Activated CD8-positive, alpha-beta memory T cell treated with anti-CD3 and anti-CD28 coated beads, Interleukin-2, amount 50 U/mL, for 24 hours (primary cell): ENCODE data around the gene FBXO41.
A peak's percentile ranks its signal among the peaks of the same experiment; 100 is the strongest.

Experiments
- DNase-seq: peaks from one replicate; pipeline ENCODE4 v3.0.0-alpha.2; 2020; ENCODE audit errors: extremely low read depth

The FBXO41 gene, protein sequence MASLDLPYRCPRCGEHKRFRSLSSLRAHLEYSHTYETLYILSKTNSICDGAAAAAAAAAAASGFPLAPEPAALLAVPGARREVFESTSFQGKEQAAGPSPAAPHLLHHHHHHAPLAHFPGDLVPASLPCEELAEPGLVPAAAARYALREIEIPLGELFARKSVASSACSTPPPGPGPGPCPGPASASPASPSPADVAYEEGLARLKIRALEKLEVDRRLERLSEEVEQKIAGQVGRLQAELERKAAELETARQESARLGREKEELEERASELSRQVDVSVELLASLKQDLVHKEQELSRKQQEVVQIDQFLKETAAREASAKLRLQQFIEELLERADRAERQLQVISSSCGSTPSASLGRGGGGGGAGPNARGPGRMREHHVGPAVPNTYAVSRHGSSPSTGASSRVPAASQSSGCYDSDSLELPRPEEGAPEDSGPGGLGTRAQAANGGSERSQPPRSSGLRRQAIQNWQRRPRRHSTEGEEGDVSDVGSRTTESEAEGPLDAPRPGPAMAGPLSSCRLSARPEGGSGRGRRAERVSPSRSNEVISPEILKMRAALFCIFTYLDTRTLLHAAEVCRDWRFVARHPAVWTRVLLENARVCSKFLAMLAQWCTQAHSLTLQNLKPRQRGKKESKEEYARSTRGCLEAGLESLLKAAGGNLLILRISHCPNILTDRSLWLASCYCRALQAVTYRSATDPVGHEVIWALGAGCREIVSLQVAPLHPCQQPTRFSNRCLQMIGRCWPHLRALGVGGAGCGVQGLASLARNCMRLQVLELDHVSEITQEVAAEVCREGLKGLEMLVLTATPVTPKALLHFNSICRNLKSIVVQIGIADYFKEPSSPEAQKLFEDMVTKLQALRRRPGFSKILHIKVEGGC

DNA sequence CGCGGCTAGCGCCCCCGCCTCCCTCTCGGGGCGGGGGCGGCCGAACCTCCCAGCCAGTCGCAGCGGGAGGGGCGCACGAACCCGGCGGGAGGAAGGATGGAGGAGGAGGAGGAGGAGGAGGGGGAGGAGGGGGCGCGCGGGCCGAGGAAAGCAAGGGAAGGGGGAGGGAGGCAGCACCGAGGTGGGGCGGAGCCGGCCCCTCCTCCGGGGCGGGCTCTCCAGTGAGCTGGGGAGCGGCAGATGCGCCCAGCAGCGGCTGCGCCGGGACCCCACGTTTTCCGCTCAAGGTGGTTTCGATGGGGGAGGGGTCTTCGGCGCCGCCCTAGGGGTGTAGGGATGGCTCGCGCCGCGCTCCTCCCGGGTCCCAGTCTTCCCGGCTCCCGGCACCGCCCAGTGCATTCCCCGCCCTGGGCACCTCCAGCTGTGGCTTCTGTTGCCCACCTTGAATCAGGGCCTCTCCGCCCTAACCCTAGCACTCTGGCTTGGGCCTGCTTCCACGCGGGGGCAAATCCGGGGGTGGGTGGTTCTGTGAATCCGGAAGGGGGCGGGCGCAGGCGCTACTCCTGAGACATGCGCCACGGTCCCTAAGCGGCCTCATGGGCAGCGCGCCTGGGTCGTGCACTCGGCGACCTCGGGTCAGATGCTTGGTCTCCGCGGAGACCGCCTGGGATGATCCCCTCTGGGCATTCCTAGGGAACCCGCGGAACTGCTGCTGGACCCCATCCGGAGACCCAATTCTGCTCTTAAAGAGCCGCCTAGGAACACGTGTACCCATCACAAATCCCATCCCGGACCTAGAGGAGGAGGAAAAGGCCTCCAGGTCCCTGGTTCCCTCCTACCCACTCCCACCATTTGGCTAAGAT lies at the start of gene FBXO41:
Gene FBXO41 (minus strand): TSS at position 183 of the 863 bp plus-strand sequence. CDS start 14,848 bp downstream, outside the sequence.
- peak; percentile 43 for DNase-seq

DNA sequence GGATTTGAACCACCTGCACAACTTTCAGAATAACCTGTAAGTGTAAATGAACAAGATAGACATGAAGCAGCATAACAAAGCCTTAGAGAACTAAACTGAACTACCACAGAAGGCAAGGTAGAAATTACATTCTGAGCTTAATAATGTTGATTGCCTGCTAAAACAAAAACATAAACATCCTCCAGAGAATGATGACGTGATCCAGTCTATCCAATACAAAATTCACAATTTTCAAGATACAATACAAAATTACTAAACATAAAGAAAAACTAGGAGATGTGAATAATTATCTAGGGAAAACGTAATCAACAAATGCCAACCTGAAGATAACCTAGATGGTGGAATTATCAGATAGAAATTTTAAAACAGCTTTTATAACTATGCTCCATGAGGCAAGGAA lies 49.8 kb upstream of the FBXO41 start:
- no peak for DNase-seq

DNA sequence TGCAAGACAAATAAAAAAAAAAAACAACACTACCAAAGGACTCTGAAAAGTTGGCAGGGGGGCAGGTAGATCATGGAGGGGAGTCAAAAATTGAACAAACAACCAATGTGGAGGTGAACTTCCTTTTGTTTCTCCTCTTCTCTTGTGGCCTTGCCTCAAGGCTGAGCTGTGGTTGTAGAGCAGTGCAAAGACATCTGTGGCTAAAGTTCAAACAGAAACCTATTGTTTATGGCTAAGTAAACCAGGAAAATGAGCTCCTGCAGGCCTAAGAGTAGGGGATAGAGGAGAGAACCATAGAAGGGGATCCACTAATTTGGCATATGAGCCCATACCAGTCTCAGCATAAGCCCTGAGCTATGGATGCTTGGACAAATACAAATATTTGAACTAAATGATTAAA lies 49.3 kb upstream of the FBXO41 start:
- no peak for DNase-seq

DNA sequence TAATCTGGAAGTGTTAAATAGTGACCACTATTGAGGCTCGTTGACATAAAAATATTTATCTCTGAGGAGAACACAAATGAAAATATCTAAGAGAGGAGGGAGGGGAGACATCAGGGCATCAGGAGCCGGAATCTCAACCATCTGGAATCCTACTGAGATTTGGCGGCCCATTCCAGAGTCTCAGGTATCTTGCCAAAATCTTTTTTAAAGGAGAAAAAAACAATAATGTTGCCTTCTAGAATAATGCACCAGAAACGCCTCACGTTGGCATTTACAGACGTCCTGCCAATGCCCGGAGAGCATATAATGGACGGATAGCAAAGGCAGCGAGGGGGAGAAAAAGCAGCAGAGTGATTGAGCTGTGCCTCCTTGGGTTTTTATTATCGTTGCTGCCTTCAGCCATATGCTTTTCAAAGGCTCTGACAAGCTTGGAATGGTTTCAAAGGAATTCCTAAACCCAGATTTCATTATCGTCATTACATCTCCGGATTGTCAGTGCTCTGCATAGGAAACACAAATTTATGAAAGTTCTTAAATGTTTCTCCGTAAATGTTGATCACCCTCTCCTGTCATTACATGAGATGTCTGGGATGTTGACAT lies 39.9 kb upstream of the FBXO41 start:
- no peak for DNase-seq

DNA sequence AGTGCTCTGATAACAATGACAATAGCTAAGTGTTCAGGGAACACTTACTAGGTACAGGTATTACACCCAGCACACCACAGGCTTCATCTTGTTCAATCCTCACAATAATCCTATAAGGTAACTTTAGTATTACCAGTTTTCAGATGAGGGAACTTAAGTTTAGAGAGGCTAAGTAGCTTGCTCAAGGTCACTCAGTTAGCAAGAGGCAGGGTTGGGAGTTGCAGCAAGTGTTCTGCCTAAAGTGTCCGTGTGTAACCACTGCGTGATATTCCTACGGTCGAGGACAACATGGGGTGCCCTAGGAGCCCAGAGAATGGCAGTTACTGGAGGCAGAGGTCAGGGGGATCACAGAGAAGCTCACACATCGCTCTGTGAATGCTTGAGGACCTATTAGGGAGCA lies 39.3 kb upstream of the FBXO41 start:
- DNase-seq, result no peak

DNA sequence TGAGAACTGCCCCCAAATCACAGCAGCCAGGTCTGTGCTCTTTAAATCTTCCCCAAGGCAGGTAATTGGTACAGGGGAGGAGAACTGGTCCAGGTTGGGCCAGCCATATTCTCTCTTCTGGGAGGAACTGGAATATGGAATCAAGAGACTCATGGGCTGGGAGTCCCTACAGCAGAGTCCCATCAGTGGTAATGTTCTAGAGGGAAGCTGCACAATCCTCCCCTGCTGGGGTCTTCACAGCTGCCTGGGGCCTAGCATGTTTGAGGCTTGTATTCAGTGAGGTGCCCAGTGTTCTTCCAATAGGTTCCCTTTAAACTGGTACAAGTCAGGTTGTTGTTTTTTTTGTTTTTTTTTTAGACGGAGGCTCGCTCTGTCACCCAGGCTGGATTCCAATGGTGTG lies 30.2 kb upstream of the FBXO41 start:
- DNase-seq, result no peak

DNA sequence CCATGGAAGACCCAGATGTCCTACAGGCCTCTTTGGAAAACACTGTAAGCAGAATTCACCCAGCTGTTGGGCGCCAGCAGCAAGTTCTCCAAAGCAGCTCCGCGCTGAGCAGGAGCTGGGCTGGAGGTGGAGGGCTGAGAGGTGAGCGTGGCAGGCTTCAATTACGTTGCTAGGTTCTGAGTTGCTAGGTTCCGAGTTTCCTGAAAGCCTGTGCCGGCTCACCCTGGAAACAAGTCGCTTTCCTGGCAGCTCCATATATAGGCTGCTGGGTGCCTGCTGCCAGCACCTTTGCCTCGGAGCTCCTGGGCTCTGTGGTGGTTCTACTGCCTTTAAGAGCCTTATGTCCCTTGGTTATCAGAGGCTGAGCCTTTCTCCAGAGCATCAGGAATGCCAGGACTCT lies 23.4 kb upstream of the FBXO41 start:
- no peak for DNase-seq

DNA sequence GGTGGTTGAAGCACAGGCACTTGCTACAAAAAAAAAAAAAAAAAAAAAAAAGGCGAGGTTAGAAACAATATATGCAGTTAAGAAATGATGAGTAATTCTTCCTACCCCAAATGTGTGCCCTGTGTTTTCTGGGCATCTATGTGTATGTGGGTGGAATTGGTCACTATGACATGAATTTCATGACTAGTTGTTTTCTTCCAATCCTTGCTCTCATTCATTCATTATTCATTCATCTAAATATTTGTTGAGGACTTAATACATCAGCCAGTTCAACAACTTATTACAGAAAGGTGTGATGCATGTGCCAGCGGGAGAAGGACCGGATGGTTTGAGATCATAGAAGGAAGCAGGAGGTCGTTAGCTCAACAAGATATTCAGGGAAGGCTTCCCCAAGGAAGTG lies 17.4 kb upstream of the FBXO41 start:
- DNase-seq, result no peak

DNA sequence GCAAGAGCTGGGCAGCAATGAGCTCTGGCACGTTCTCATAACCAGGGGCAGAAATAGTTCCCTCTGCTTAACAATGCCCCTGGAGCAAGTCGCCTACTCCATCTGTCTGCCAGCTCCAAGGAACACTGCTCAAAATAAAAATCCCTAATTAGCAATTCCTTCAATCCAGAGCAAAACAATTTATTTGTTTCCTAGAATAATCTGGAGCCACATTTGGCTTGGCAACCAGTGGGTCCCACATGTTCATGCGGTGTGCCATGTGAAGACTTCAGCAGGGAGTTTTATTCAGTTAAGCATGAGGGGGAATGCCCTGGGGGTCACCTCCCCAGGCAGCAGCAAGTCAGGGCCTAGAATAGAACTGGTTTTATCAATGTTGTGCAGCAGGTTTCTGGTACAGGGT lies 16.6 kb upstream of the FBXO41 start:
- DNase-seq, result no peak

DNA sequence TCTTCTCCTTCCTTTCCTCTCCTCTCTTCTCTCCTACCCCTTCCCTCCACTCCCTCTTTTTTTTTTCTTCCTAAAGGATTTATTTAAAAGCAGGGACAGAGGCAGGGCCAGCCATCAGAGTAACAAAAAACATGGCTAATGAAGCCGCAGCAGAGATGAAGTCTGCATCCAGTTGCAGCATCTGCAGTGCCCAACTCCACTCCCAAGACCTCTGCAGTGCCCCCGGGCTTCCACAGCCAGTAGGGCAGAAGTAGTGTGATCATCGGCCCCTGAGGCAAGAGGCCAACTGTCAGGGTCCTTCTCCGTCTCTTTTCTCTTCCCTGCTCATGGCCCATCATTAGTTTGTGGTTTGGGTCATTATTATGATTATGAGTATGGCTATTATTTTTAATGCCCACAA lies 13.3 kb upstream of the FBXO41 start:
- DNase-seq, result no peak

DNA sequence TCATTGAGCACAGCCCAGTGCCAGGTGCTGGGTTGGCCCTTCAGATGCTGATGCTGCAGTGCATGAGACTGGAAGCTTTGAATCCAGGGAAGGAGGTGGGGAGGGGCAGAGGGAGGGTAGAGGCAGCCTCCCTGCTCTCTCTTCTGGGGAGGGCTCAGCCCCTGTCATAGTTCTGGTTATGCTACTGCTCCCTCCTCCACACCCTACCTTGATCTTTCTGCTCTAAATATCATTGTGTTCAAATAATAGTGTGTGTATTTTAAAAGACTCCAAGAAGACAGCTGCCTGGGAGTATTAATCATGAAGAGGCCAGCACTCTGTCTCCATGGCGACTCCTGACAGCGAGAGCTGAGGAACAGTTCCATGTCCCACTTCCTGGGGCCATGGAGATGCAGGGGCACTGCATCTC lies 12.9 kb upstream of the FBXO41 start:
- DNase-seq, result no peak

DNA sequence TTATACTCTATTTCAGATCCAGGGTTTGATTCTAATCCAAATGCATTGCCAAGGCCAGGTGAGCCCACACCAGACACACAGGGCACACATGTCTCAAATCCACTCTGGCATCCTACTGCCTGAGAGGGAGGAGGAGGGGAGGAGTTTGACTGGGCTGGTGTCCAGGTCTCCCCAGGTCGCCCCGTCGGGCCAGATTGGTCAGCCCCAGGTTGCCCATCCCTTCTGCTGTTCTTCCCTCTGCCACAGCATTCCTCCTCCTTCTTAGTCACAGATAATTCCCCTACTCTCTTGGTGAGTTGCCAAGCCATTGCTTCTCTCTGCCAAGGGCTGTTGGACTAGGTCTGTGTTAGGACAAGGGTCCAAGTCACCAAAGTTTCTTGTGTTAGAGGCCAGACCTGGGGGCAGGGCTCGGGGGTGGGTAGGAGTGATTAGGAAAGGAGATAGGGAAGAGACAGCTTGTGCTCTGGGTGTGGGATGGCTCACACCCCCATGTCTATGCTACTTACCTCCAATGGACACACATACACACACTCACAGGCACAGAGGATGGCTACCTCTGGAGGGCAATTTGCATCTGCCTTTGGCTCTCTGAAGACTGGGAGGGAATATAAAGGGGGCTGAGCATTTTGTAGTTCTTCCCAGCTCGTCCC lies 11.6 kb upstream of the FBXO41 start:
- no peak for DNase-seq

DNA sequence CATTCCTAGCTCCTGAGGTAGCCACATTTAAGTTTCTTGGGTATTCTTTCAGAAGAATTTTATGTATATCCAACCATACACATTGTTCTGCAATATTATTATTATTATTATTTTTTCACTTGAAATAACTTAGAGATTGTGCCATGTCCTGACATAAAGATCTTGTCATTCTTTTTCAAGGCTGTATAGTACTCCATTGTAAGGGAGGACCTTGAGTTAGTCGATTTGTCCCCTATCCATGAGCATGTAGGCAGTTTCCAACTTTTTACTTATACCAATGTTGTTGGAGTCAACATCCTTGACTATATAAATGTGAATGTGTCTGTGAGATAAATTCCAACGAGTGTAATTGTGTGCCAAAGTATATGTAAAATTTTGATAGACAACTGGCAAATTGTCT lies 10.0 kb upstream of the FBXO41 start:
- no peak for DNase-seq

DNA sequence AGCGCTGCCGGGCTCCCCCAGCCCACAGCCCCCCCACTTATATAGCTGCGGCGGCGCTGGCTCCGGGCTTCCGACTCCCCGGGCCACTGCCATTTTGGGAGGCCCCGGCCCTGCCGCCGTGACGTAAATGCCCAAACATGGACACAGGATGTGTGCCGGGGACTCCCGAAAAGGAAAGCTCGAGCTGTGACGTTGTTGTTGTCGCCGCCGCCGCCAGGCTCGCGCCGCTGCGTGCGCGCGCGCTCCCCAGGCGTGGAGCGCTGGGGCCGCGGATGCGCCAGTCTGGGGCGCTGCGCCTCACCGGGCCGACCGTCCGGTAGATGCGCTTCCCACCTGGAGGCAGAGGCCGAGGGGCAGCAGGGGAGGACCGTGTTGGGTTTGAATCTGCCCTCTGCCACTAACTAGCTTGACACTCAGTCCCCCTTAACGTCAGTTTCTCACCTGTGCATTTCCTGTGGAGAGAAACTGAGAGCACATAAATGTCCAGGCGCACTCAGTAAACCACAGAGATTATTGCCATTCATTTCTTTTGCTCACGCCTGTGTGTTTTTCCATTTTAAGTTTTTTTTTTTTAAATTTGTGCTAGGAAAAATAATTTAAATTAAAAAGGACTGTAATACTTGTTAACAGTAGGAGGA lies 9.4 kb upstream of the FBXO41 start, which contains the start of gene EGR4:
Gene EGR4 (minus strand): TSS at position 15 of the 638 bp plus-strand sequence. CDS start 231 bp downstream, outside the sequence.
- peak; percentile 76 for DNase-seq

DNA sequence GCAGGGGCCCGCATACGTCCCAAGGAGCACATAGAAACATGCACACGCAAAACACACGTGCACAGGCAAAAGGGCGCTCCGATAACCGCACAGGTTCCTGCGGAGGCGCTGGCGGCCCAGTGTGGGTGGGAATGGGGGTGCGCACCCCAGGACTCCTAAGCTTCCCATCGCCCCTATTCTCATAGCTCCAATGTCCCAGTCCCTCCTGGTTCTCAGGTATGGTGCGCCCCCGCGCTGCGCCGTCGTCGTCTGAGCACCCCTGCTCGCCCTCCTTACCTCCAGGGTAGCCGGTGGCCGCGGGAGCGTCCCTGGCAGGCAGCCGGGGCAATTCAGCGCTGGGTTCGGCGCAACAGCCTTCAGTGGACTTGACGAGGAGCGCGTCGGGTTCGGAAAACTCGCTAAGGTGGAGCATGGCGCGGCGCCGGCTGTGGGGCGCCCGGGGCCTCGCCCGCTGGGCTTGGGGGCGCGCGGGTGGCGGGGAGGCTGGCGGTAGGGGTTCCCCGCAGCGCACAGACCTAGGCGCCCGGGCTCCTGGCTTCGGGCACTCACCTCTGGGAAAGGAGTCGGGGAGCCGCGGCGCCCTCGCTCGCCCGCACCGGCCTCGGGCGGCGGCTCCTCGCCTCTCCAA lies 8.7 kb upstream of the FBXO41 start:
- DNase-seq, result no peak

DNA sequence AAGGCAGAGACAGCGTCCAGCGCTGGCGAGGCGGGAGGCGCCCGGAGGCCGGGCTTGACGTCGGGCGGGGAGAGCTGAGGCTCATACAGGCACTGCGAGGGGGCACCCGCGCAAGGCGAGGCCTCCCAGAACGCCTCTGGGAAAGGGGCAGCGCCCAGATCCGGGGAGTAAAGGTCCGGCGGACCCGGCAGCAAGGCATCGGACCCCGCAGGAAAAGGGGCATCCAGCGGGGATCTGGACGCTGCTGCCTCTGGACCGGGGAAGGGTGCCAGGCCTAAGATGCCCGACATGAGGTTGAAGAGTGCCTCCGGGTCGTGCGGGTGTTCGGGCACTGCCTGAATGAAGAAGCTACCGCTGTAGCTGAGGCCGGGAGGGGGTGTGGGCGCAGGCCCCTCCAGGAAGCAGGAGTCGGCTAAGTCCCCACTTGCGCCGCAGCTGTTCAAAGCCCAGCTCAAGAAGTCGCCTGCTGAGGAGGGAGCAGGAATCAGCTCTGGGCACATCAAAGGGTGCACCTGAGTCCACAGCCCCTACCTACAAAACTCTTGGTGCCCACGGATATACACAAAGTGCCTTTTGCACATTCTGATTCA lies 8.1 kb upstream of the FBXO41 start:
- DNase-seq, result no peak

DNA sequence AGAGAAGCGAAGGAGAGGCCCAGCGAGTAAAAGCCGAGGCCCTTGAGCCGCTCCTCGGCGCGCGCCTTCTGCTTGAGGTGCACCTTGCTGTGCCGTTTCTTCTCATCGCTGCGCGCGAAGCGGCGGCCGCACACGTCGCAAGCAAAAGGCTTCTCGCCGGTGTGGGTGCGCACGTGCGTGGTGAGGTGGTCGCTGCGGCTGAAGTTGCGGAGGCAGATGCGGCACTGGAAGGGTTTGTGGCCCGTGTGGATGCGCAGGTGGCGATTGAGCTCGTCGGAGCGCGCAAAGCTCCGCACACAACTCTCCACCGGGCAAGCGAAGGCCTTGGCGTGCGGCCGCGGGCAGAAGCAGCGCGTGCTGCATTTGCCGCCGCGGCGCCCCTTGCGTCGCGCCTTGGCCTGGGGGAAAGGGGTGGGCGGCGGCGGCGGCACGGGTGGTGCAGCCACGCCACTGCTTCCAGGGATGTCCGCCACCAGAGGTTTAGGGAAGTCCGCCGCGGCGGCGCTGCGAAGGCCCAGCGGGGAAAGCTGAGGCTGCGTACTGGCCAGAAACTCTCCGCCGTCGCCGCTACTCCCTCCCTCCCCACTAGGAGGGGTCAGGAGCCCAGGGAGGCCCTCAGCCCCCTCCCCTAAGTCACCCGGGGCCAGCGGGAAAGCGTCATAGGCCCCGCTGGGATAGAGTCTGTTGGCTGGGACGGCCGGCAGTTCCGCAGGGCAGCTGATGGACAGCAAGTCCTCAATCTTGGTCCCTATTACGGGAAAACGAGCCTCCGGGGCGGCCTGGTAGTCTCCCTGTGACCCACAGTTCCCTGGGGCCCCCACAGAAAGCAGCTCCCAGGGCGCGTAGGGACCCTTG lies 7.4 kb upstream of the FBXO41 start:
- DNase-seq, result no peak

DNA sequence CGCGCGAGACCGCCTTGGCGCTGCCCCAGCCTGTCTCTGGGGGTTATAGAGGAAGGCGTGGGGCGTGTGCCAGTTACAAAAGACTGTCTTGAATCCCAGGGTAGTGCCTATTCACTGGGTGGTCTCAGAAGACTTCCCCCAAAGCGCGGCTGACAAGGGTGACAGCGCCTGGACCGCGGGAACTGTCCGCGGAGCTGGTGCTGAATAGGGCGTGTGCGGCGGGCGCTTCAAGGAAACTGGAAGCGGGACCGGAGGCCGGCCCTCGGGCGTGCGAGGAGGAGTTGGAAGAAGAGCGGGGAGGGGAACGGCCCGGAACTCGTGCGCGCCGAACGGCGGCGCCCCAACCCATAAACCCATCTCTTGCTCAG lies 6.8 kb upstream of the FBXO41 start:
- no peak for DNase-seq
